ENCODE measurements around the gene AMZ1.
A peak's percentile ranks its signal among the peaks of the same experiment; 100 is the strongest.

The AMZ1 gene

DNA sequence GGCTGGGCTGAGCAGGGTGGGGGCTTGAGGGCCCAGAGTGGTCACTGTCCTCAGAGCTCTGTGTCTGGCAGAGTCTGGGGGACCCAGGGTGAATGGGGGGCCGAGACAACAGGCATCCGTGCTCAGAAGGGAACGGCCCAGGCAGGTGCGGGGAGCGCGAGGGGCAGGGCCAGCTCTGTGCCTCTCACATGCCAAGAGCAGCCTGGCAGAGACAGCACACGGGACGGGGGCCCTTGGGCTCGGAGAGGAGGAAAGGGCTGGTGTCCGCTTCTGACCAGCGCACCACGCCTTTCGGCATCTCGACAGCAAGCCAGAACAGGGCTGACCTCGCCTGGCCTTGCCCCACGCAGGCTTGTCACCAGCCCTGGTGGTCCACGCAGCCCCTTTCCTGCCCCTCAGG lies 13.4 kb downstream of the AMZ1 start:
- H3K4me3 ChIP-seq, result no peak overlapping the region
- H3K36me3 ChIP-seq, result no peaks in the 10 kb centered on the region
- H3K27me3 ChIP-seq, result no peaks in the 10 kb centered on the region
- H3K4me2 ChIP-seq, result peak overlapping the region; percentile 84
- no peaks in the 10 kb centered on the region for H4K20me1 ChIP-seq
- no peak for TF ChIP-seq Cebpa-rat (IDR thresholded peaks at IDR 0.05)
- H3K4me1 ChIP-seq, result peaks cover 85% of the 10 kb centered on the region
- H3K27ac ChIP-seq, result no peak overlapping the region
- H3K9me3 ChIP-seq, result no peaks in the 10 kb centered on the region; the same call in 1 of the 2 replicates
- H3K9ac ChIP-seq, result no peak overlapping the region

DNA sequence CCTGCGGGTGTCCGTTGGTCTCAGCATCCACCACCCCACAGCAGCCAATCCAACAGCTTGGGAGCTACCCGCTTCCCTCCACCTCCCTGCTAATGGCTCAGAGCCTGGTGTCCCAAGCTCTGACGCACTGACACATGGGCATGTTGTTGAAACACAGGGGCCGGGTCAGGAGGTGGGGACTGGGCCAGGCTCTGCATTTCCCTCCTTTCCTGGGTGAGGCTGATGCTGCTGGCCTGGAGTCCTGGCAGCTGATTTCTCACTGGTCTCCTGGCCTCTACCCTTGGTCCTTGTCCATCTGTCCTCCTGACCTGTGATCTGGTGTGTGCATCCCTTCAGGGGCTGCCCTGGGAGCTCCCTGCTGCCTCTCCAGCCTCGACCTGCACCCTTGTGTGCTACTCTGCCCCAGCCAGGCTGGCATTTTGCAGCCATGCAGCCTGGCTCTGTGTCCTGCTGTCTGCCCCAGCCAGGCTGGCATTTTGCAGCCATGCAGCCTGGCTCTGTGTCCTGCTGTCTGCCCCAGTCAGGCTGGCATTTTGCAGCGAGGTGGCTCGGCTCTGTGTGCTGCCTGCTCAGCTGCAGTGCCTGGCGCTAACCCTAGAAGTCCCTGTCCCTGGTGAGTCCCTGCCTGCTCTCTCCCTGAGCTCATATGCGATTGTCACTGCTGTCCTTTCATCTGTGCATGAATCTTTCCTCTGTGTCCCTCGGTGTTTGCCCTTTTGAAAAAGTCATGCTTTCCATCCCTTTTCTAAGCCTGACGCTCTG lies 14.0 kb downstream of the AMZ1 start:
- H4K20me1 ChIP-seq, result no peaks in the 10 kb centered on the region
- no peaks in the 10 kb centered on the region for H3K27me3 ChIP-seq
- H3K27ac ChIP-seq, result peak overlapping the region; percentile 22; the same call in 1 of the 2 replicates
- no peak for TF ChIP-seq Cebpa-rat (IDR thresholded peaks at IDR 0.05)
- no peak overlapping the region for H3K4me3 ChIP-seq
- H3K36me3 ChIP-seq, result no peaks in the 10 kb centered on the region
- H3K4me2 ChIP-seq, result peak overlapping the region; percentile 84
- H3K4me1 ChIP-seq, result peaks cover 85% of the 10 kb centered on the region
- no peaks in the 10 kb centered on the region; the same call in 1 of the 2 replicates for H3K9me3 ChIP-seq
- peak overlapping the region; percentile 48; the same call in 1 of the 2 replicates for H3K9ac ChIP-seq

DNA sequence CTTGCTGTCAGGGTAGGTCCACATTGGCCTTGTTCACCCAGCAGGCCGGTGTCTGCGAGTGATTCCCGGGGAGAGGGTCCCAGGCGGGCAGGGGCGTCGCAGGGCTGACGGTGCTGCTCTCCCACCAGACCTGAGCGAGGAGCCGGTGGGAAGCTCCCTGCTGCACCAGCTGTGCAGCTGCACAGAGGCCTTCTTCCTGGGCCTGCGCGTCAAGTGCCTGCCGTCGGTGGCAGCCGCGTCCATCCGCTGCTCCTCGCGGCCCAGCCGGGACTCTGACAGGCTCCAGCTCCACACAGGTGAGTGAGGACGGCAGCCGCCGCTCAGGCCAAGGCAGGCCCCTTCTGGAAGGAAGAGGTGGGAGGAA lies 14.6 kb downstream of the AMZ1 start:
- peaks cover 85% of the 10 kb centered on the region for H3K4me1 ChIP-seq

DNA sequence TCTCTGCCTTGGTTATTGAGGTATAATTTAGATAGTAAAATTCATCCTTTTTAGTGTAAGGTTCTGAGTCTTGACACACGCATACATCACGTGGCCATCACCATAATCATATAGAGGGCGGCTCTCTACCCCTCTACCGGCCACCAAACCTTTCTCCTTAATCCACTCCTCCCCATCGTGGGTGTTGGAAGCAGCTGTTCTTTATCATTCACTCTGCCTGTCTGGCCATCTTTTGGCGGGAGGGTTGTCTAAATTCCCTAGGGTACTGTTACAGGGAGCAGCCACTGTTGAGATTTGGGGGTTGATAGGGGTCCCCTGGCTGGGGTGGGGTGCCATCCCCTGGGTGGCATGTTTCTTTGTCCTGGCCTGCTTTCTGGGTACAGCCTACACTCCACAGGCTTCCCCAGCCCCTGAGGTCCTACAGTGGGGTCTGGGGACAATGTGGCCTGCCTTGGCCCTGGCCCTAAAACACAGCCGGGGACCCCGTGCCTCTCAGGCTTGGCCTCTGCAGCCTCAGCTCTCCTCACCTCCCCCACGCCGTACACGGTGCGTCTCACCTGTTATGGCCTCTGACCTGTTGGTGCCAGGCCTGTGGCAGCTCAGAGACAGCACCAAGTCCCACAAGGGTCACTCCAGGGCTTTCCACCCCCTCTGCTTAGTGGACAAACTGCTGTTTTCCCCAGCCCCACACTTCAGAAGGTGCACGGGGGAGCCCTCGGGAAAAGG lies 17.5 kb downstream of the AMZ1 start:
- H3K4me2 ChIP-seq, result peak overlapping the region; percentile 60; the same call in 1 of the 2 replicates
- H3K27me3 ChIP-seq, result no peaks in the 10 kb centered on the region
- no peak overlapping the region for H3K9ac ChIP-seq
- H3K4me1 ChIP-seq, result peaks cover 85% of the 10 kb centered on the region
- H4K20me1 ChIP-seq, result no peaks in the 10 kb centered on the region
- no peak for TF ChIP-seq Cebpa-rat (IDR thresholded peaks at IDR 0.05)
- no peak overlapping the region; the same call in 1 of the 2 replicates for H3K27ac ChIP-seq
- no peaks in the 10 kb centered on the region; the same call in 1 of the 2 replicates for H3K9me3 ChIP-seq
- no peaks in the 10 kb centered on the region for H3K36me3 ChIP-seq
- H3K4me3 ChIP-seq, result no peak overlapping the region

More for the DNA sequence above, 14.6 kb downstream of the AMZ1 start:
- Histone ChIP-seq H3K36me3 (no peaks in the 10 kb centered on the region), H4K20me1 (no peaks in the 10 kb centered on the region), H3K9ac (0 out of 2 replicates have a peak overlapping the region, but pooled peaks have one; percentile 48), H3K4me2 (peak overlapping the region; percentile 84), H3K9me3 (no peaks in the 10 kb centered on the region; the same call in 1 of the 2 replicates), H3K27ac (peak overlapping the region; percentile 22; the same call in 1 of the 2 replicates), H3K4me3 (no peak overlapping the region), H3K27me3 (no peaks in the 10 kb centered on the region)
- no peak for TF ChIP-seq Cebpa-rat (IDR thresholded peaks at IDR 0.05)

DNA sequence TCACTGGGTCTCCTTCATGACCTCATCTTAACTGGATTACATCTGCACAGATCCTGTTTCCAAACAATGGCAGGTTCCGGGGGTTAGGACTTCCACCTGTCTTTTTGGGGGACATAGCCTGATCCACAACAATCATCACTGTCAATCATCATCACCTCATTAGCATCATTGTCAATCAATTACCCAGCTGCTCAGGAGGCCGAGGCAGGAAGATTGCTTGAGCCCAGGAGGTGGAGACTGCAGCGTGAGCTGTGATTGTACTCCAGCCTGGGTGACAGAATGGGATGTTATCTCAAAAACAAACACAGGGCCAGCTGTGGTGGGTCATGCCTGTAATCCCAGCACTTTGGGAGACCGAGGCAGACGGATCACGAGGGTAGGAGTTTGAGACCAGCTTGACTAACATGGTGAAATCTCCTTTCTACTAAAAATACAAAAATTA lies 18.7 kb downstream of the AMZ1 start:
- no peak for TF ChIP-seq Cebpa-rat (IDR thresholded peaks at IDR 0.05)
- H4K20me1 ChIP-seq, result no peaks in the 10 kb centered on the region
- H3K4me2 ChIP-seq, result peak overlapping the region; percentile 60
- H3K9ac ChIP-seq, result no peak overlapping the region
- no peak overlapping the region for H3K4me3 ChIP-seq
- no peaks in the 10 kb centered on the region for H3K36me3 ChIP-seq
- H3K27me3 ChIP-seq, result no peaks in the 10 kb centered on the region
- peaks cover 85% of the 10 kb centered on the region for H3K4me1 ChIP-seq
- no peaks in the 10 kb centered on the region; the same call in 1 of the 2 replicates for H3K9me3 ChIP-seq
- H3K27ac ChIP-seq, result no peak overlapping the region; the same call in 1 of the 2 replicates

DNA sequence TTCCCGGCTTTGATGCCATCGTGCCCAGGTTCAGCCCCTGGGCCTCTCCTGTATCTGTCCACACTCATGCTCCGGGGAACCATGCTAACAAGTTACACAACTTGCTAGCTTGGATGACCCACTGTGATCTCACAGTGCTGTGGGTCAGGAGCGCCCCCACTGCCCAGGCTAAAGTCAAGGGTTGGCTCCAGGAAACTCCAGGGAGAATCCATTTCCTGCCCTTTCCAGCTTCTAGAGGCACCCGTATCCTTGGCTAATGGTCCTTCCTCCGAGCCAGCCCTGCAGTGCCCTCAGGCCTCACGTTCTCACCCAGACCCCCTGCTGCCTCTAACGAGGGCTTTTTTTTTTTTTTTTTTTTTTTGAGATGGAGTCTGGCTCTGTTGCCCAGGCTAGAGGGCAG lies 19.5 kb downstream of the AMZ1 start:
- Histone ChIP-seq H3K27me3 (no peaks in the 10 kb centered on the region), H3K27ac (no peak overlapping the region; the same call in 1 of the 2 replicates), H4K20me1 (no peaks in the 10 kb centered on the region), H3K36me3 (no peaks in the 10 kb centered on the region), H3K4me1 (peaks cover 85% of the 10 kb centered on the region), H3K4me2 (peak overlapping the region; percentile 60), H3K9ac (no peak overlapping the region), H3K4me3 (no peak overlapping the region), H3K9me3 (no peaks in the 10 kb centered on the region; the same call in 1 of the 2 replicates)
- no peak for TF ChIP-seq Cebpa-rat (IDR thresholded peaks at IDR 0.05)

DNA sequence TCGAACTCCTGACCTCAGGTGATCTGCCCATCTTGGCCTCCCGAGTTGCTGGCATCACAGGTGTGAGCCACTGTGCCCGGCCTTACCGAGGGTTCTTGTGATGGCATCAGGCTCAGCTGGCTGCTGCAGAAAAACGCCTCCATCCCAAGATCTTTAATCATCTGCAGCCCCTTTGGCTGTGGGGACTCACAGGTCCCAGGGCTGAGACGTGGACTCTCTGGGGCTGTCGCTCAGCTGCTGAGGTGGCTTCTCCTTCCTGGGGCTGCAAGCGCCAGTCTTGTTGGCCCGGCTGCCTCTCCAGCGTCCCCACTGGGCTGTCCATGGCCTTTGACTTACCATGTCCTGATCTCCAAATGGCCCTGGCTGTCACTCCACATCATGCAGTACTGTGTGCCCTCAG lies 20.0 kb downstream of the AMZ1 start:
- H4K20me1 ChIP-seq, result no peaks in the 10 kb centered on the region
- H3K9me3 ChIP-seq, result no peaks in the 10 kb centered on the region; the same call in 1 of the 2 replicates
- peaks cover 85% of the 10 kb centered on the region for H3K4me1 ChIP-seq
- no peak overlapping the region for H3K27ac ChIP-seq
- no peak overlapping the region for H3K9ac ChIP-seq
- no peaks in the 10 kb centered on the region for H3K27me3 ChIP-seq
- H3K36me3 ChIP-seq, result no peaks in the 10 kb centered on the region
- peak overlapping the region; percentile 94 for H3K4me2 ChIP-seq
- H3K4me3 ChIP-seq, result no peak overlapping the region
- no peak for TF ChIP-seq Cebpa-rat (IDR thresholded peaks at IDR 0.05)

DNA sequence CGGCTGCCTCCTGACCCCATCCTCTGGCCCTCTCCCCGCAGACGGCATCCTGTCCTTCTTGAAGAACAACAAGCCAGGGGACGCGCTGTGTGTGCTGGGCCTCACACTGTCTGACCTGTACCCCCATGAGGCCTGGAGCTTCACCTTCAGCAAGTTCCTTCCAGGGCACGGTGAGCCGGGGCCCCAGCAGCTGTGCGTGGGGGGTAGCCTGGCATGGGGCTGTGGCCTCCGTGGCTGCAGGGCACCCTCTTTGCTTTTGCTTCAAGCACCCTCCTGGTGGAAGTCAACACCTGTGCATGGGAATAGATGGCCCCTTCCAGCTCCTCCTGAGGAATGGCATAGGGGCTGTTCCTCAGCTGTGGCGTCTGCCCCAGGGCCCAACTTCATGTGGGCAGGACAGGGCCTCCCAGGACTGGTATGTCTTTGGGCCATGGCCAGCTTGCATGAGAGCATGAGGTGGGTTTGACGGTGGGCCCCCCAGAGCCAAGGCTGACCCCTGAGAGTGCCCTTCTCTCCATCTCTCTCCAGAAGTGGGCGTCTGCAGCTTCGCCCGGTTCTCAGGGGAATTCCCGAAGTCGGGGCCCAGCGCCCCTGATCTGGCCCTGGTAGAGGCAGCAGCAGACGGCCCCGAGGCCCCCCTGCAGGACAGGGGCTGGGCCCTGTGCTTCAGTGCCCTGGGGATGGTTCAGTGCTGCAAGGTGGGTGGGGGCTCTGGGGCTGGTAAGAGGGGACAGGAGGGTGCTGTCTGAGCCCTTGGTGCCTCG lies 20.7 kb downstream of the AMZ1 start:
- Histone ChIP-seq H3K4me3 (no peak overlapping the region), H3K9ac (peak overlapping the region; percentile 73; the same call in 1 of the 2 replicates), H3K4me2 (peak overlapping the region; percentile 94), H3K27me3 (no peaks in the 10 kb centered on the region), H3K4me1 (peaks cover 88% of the 10 kb centered on the region), H4K20me1 (no peaks in the 10 kb centered on the region), H3K9me3 (no peaks in the 10 kb centered on the region; the same call in 1 of the 2 replicates), H3K27ac (peak overlapping the region; percentile 78; the same call in 1 of the 2 replicates), H3K36me3 (no peaks in the 10 kb centered on the region)
- no peak for TF ChIP-seq Cebpa-rat (IDR thresholded peaks at IDR 0.05)

DNA sequence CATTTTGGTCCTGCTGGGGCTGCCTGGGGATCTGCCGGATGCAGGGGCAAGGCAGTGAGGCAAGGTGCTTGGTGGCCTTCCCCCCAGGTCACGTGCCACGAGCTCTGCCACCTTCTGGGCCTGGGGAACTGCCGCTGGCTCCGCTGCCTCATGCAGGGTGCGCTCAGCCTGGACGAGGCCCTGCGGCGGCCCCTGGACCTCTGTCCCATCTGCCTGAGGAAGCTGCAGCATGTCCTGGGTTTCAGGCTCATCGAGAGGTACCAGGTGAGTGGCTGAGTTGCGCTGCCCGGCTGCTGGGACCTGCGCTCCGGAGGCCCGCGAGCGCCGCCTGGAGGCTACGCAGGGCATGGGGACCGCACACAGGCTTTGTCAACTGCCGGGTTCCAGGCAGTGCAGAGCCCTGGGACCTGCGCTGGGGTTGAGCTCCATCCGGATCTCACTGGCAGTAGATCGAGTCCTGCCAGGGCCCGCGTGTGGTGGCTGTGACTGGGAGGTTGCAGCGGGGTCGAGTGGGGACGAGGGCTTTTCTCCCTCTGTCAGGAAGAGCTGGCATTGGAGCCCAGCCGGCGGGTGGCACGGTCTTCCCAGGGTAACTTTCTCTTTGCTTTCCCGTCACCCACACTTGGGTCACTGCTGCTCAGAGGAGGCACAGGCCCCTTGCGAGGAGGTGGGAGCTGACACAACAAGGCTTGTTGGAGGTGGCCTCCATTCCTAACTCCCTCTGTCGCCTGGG lies 21.7 kb downstream of the AMZ1 start:
- Histone ChIP-seq H3K9ac (peak overlapping the region; percentile 73), H3K9me3 (no peaks in the 10 kb centered on the region; the same call in 1 of the 2 replicates), H3K4me1 (peaks cover 98% of the 10 kb centered on the region), H3K4me2 (peak overlapping the region; percentile 94), H3K27me3 (no peaks in the 10 kb centered on the region), H4K20me1 (no peaks in the 10 kb centered on the region), H3K27ac (peak overlapping the region; percentile 78), H3K36me3 (no peaks in the 10 kb centered on the region), H3K4me3 (peak overlapping the region; percentile 55)
- no peak for TF ChIP-seq Cebpa-rat (IDR thresholded peaks at IDR 0.05)

Data from BLaER1 (cell line).